K562 (cell line): ENCODE results near the gene SGMS1. TPM values are rescaled to one million over a fixed set of nuclear protein-coding genes. Genes with fewer than 3 reads are reported as not detected.

Experiments
- CCNT2 ChIP-seq: IDR thresholded peaks from 2 replicates; pipeline ENCODE4 v1.6.1; 2011; ENCODE audit warnings: borderline replicate concordance, low read depth, mild to moderate bottlenecking, moderate library complexity, mixed read lengths, low read length; ENCODE audit not compliant: insufficient read length; ENCODE audit errors: extremely low read depth
- E2F6 ChIP-seq, 2 experiments: IDR thresholded peaks; 2 replicates each; pipeline ENCODE4 v1.6.1; 2011; ENCODE audit warnings: borderline replicate concordance in 1 of 2, control low read depth in 1 of 2, low read depth in 1 of 2, low read length in 1 of 2, mild to moderate bottlenecking in 1 of 2, mixed read lengths in 1 of 2, moderate library complexity in 1 of 2; ENCODE audit not compliant: insufficient read depth in 1 of 2, insufficient read length in 1 of 2, poor library complexity in 1 of 2, severe bottlenecking in 1 of 2; ENCODE audit errors: extremely low read depth in 1 of 2
- FOXJ2 ChIP-seq: fragments of 200-800 bp; sonication (Bioruptor generic); IDR thresholded peaks from 2 replicates; pipeline ENCODE4 v1.6.1; 2016; ENCODE audit warnings: missing genetic modification characterization, missing compliant biosample characterization
- HDAC2 ChIP-seq: fragments of 450-650 bp; IDR thresholded peaks from 2 replicates; pipeline ENCODE4 v1.6.1; 2016; ENCODE audit warnings: mild to moderate bottlenecking
- HMBOX1 ChIP-seq: sonication (generic); IDR thresholded peaks from 2 replicates; pipeline ENCODE4 v1.6.1; 2016
- KLF10 ChIP-seq: fragments of 250-450 bp; sonication (Bioruptor Pico); IDR thresholded peaks from 2 replicates; pipeline ENCODE4 v1.6.1; 2021; ENCODE audit warnings: matching md5 sums
- MTA3 ChIP-seq: fragments of 450-650 bp; formaldehyde crosslinking; IDR thresholded peaks from 2 replicates; pipeline ENCODE4 v1.6.1; 2017; ENCODE audit warnings: mild to moderate bottlenecking, borderline replicate concordance
- PML ChIP-seq: IDR thresholded peaks from 2 replicates; pipeline ENCODE4 v1.6.1; 2012; ENCODE audit warnings: low read length, inconsistent platforms
- ZBTB2 ChIP-seq: fragments of 450-650 bp; IDR thresholded peaks from 2 replicates; pipeline ENCODE4 v1.6.1; 2016; ENCODE audit warnings: antibody characterized with exemption
- ZBTB26 ChIP-seq: fragments of 450-650 bp; formaldehyde crosslinking; IDR thresholded peaks from 2 replicates; pipeline ENCODE4 v1.4.0; 2022; ENCODE audit warnings: missing genetic modification characterization
- ZFP30 ChIP-seq: fragments of 250-450 bp; sonication (Bioruptor Pico); IDR thresholded peaks from 2 replicates; pipeline ENCODE4 v1.8.0; 2022; ENCODE audit warnings: moderate library complexity, mild to moderate bottlenecking, inconsistent platforms, borderline replicate concordance
- ZFP36 ChIP-seq: fragments of 150-350 bp; IDR thresholded peaks from 2 replicates; pipeline ENCODE4 v1.6.1; 2018; ENCODE audit warnings: low read length, low read depth; ENCODE audit not compliant: partially characterized antibody
- ZNF316 ChIP-seq: fragments of 450-650 bp; IDR thresholded peaks from 2 replicates; pipeline ENCODE4 v1.6.1; 2016
- ZSCAN32 ChIP-seq: fragments of 450-650 bp; formaldehyde crosslinking; IDR thresholded peaks from 2 replicates; pipeline ENCODE4 v1.4.0; 2020; ENCODE audit warnings: mild to moderate bottlenecking, moderate library complexity
- polyA plus RNA-seq, 8 experiments: library from polyadenylated mRNA; depleted of rRNA in 4 of 8; stranded (reverse) in 5 of 8; unstranded in 3 of 8; fragments of >200 nt; fragmentation: Nextera tagmentation in 2 of 8; fragmentation: Illumina TruSeq in 1 of 8; extraction: Ambion mirVana in 2 of 8; extraction: Trizol in 1 of 8; gene quantifications; 2 replicates each; pipeline versions ENCODE4 v1.2.1 to v1.2.3, GENCODE V29; 2011 to 2014; ENCODE audit warnings: inconsistent platforms in 1 of 8, missing spikeins in 1 of 8
- total RNA-seq, 7 experiments: library from RNA; depleted of rRNA in 6 of 7; stranded (reverse); fragments of >200 nt in 6 of 7; fragmentation: Illumina TruSeq in 2 of 7; extraction: Trizol in 2 of 7; gene quantifications; 2 replicates each; pipeline versions ENCODE4 v1.2.1 to v1.2.3, GENCODE V29; 2011 to 2021; ENCODE audit warnings: low replicate concordance in 1 of 7
- TF ChIP-seq, protein P1 (sequence below), 2 experiments: IDR thresholded peaks in 1 of 2; conservative IDR thresholded peaks in 1 of 2; 2 replicates each; pipeline ENCODE4 v1.6.1; 2016; ENCODE audit warnings: low read depth in 2 of 2, mild to moderate bottlenecking in 1 of 2, missing compliant biosample characterization in 1 of 2, missing genetic modification characterization in 1 of 2, moderate library complexity in 1 of 2
- TF ChIP-seq, protein P2 (sequence below): sonication (generic); formaldehyde crosslinking; IDR thresholded peaks from 2 replicates; pipeline ENCODE4 v1.8.0; 2022; ENCODE audit warnings: missing genetic modification reagents, mild to moderate bottlenecking, moderate library complexity, borderline replicate concordance

Gene SGMS1
- total and polyA plus RNA-seq, 9 of the 15 experiments (the other 6 are each of a cell fraction or from before 2014, with no cell fraction given) = 22.6 to 232 (median 82.2) TPM

DNA sequence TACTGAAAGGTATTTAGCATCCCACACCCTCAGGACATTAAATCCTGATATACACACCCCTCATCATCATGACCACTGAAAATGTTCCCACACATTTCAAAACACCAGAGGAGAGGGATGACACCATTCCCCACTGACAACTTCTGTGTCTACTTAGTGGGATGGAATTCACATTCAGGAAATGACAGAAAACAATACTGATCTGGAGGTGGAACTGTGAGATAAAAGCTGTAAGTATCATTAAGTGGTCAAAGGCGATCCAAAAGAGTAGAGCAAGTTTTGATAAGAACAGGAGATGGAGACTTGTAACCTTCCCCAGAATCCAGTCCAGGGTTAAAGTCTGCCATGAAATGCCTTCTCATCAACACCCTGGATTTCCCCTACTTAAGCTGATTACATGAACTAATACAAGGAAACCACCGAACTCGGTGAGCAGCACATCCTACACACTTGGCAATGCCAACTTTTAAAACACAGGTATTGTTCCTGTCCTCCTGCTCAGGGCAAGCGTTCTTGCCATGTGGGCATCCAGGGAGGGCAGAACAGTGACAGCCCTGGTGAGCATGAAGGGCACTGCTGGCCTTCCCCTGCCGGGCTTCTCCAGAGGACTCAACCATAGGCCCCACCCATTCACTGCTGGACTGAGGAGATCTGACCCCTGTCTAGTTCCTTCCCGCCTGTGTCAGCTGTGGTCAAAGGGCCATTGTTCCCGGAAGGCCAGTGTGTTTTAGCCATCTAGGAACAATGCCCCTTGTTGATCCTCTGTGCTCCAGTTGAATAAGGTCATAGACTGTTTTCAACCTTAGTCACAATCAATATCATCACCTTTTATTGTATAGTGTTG lies 85.0 kb downstream of the SGMS1 start (continued):
- TF ChIP-seq E2F6 (IDR thresholded peaks at IDR 0.05; ENCODE audit: borderline replicate concordance in 1 of 2, extremely low read depth in 1 of 2, insufficient read depth in 1 of 2, insufficient read length in 1 of 2, low read depth in 1 of 2, low read length in 1 of 2, poor library complexity in 1 of 2, severe bottlenecking in 1 of 2) (no peak), ZFP30 (CRISPR knock-in tag) (no peak), ZFP36 (no peak), ZSCAN32 (no peak), PML (0 out of 2 replicates have a peak, but pooled peaks have one; percentile 28), FOXJ2 (no peak), HDAC2 (0 out of 2 replicates have a peak, but pooled peaks have one; percentile 19), MTA3 (0 out of 2 replicates have a peak, but pooled peaks have one; percentile 62), HMBOX1 (0 out of 2 replicates have a peak, but pooled peaks have one; percentile 25), ZBTB26 (CRISPR knock-in tag) (no peak), ZBTB2 (0 out of 2 replicates have a peak, but pooled peaks have one; percentile 45), KLF10 (CRISPR knock-in tag) (no peak), ZNF316 (no peak), CCNT2 (no peak)
- TF ChIP-seq, protein P1, sequence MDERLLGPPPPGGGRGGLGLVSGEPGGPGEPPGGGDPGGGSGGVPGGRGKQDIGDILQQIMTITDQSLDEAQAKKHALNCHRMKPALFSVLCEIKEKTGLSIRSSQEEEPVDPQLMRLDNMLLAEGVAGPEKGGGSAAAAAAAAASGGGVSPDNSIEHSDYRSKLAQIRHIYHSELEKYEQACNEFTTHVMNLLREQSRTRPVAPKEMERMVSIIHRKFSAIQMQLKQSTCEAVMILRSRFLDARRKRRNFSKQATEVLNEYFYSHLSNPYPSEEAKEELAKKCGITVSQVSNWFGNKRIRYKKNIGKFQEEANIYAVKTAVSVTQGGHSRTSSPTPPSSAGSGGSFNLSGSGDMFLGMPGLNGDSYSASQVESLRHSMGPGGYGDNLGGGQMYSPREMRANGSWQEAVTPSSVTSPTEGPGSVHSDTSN (CRISPR knock-in tag; IDR thresholded peaks at IDR 0.05; ENCODE audit: low read depth) = no peak
- TF ChIP-seq, protein P1 (tag; conservative IDR thresholded peaks at IDR 0.05; ENCODE audit: low read depth) = peak; percentile 41
- TF ChIP-seq, protein P2, sequence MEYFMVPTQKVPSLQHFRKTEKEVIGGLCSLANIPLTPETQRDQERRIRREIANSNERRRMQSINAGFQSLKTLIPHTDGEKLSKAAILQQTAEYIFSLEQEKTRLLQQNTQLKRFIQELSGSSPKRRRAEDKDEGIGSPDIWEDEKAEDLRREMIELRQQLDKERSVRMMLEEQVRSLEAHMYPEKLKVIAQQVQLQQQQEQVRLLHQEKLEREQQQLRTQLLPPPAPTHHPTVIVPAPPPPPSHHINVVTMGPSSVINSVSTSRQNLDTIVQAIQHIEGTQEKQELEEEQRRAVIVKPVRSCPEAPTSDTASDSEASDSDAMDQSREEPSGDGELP (CRISPR knock-in tag) = peak; percentile 82
